ENCODE results near the gene MT2A.

Gene MT2A

GRCh38 chr16:56639045-56639444 lies 30.7 kb downstream of the MT2A start:
- no peak overlapping the region for H3K4me3 ChIP-seq (ENCODE audit: low read depth, low read length)
- TF ChIP-seq CTCF (IDR thresholded peaks at IDR 0.05; ENCODE audit: low read depth, low read length): no peak
- no peaks in the 10 kb centered on the region for H3K9me3 ChIP-seq
- peaks cover 81% of the 10 kb centered on the region for H3K27me3 ChIP-seq
- DNase-seq: no peak
- no peaks in the 10 kb centered on the region for H3K4me1 ChIP-seq
- H3K36me3 ChIP-seq: no peaks in the 10 kb centered on the region

GRCh38 chr16:56640076-56640475 lies 31.7 kb downstream of the MT2A start:
- no peak for TF ChIP-seq CTCF (IDR thresholded peaks at IDR 0.05; ENCODE audit: low read depth, low read length)
- Histone ChIP-seq H3K4me1 (no peaks in the 10 kb centered on the region), H3K36me3 (no peaks in the 10 kb centered on the region), H3K9me3 (no peaks in the 10 kb centered on the region), H3K27me3 (peaks cover 76% of the 10 kb centered on the region), H3K4me3 (ENCODE audit: low read depth, low read length) (no peak overlapping the region)
- DNase-seq: no peak

GRCh38 chr16:56641166-56641565 lies 32.8 kb downstream of the MT2A start:
- Histone ChIP-seq H3K4me3 (ENCODE audit: low read depth, low read length) (no peak overlapping the region), H3K4me1 (no peaks in the 10 kb centered on the region), H3K36me3 (no peaks in the 10 kb centered on the region), H3K9me3 (no peaks in the 10 kb centered on the region), H3K27me3 (peaks cover 65% of the 10 kb centered on the region)
- no peak for DNase-seq
- no peak for TF ChIP-seq CTCF (IDR thresholded peaks at IDR 0.05; ENCODE audit: low read depth, low read length)

GRCh38 chr16:56643080-56643778 lies 34.8 kb downstream of the MT2A start:
- Histone ChIP-seq H3K4me3 (ENCODE audit: low read depth, low read length) (peak overlapping the region; percentile 38), H3K36me3 (no peaks in the 10 kb centered on the region), H3K27me3 (peaks cover 60% of the 10 kb centered on the region), H3K9me3 (no peaks in the 10 kb centered on the region), H3K4me1 (no peaks in the 10 kb centered on the region)
- peak; percentile 41 for TF ChIP-seq CTCF (IDR thresholded peaks at IDR 0.05; ENCODE audit: low read depth, low read length)
- peak; percentile 69 for DNase-seq

- TF ChIP-seq CTCF (IDR thresholded peaks at IDR 0.05; ENCODE audit: low read depth, low read length): no peak
- peaks cover 54% of the 10 kb centered on the region for H3K27me3 ChIP-seq
Measured at GRCh38 chr16:56643833-56644232, 35.4 kb downstream of the MT2A start.

GRCh38 chr16:56645311-56645710 lies 36.9 kb downstream of the MT2A start:
- Histone ChIP-seq H3K36me3 (no peaks in the 10 kb centered on the region), H3K4me1 (no peaks in the 10 kb centered on the region), H3K9me3 (no peaks in the 10 kb centered on the region), H3K4me3 (ENCODE audit: low read depth, low read length) (no peak overlapping the region), H3K27me3 (peaks cover 43% of the 10 kb centered on the region)
- no peak for TF ChIP-seq CTCF (IDR thresholded peaks at IDR 0.05; ENCODE audit: low read depth, low read length)
- no peak for DNase-seq

More at GRCh38 chr16:56643833-56644232, 35.4 kb downstream of the MT2A start:
- no peak for DNase-seq
- Histone ChIP-seq H3K36me3 (no peaks in the 10 kb centered on the region), H3K4me3 (ENCODE audit: low read depth, low read length) (peak overlapping the region; percentile 38), H3K9me3 (no peaks in the 10 kb centered on the region), H3K4me1 (no peaks in the 10 kb centered on the region)

Data from BE2C (cell line).